Myocyte (in vitro differentiated cells): Measurements from ENCODE around the gene USP43. TPM values are rescaled to one million over a fixed set of nuclear protein-coding genes. Genes with fewer than 3 reads are reported as not detected.
"Not testable (repeated sequence)": the region's sequence is repeated elsewhere in the genome, so short reads cannot be mapped to it uniquely, and the experiment has no call there.

Source experiments
- DNase-seq: peaks from one replicate; pipeline ENCODE4 v3.0.0-alpha.2; 2012; ENCODE audit warnings: low read depth
- polyA plus RNA-seq: library from polyadenylated mRNA; unstranded; fragments of >200 nt; gene quantifications from one replicate; pipeline ENCODE4 v1.2.1, GENCODE V29; 2012; ENCODE audit warnings: missing spikeins
- total RNA-seq: library from RNA; depleted of rRNA; stranded (reverse); fragments of >200 nt; gene quantifications from 2 replicates; pipeline ENCODE4 v1.2.3, GENCODE V29; 2014

The USP43 gene
- not detected in 2 replicates for total RNA-seq
- polyA plus RNA-seq, result 0.04 TPM

GRCh38 chr17:9644910-9645751 is at the start of gene USP43:
Gene USP43 (plus strand): TSS chr17:9645517. CDS start chr17:9645633, 116 bp downstream.
- DNase-seq, result no peak

GRCh38 chr17:9597638-9598037 is 47.7 kb upstream of the USP43 start:
- not testable (repeated sequence) for DNase-seq

GRCh38 chr17:9598661-9599060 is 46.7 kb upstream of the USP43 start:
- DNase-seq, result no peak

- DNase-seq, result not testable (repeated sequence)
Observed at GRCh38 chr17:9604583-9604982, 40.7 kb upstream of the USP43 start.

- no peak for DNase-seq
Observed at GRCh38 chr17:9606453-9606852, 38.9 kb upstream of the USP43 start.

- DNase-seq, result not testable (repeated sequence)
Observed at GRCh38 chr17:9607058-9607457, 38.3 kb upstream of the USP43 start.

GRCh38 chr17:9611557-9611956 is 33.8 kb upstream of the USP43 start:
- DNase-seq, result no peak

- DNase-seq, result no peak
Observed at GRCh38 chr17:9612006-9612405, 33.3 kb upstream of the USP43 start.

GRCh38 chr17:9615486-9615885 is 29.8 kb upstream of the USP43 start:
- DNase-seq, result no peak

- DNase-seq, result no peak
Observed at GRCh38 chr17:9622961-9623360, 22.4 kb upstream of the USP43 start.

- no peak for DNase-seq
Observed at GRCh38 chr17:9628509-9628908, 16.8 kb upstream of the USP43 start.

- no peak for DNase-seq
Observed at GRCh38 chr17:9632741-9633140, 12.6 kb upstream of the USP43 start.

- no peak for DNase-seq
Observed at GRCh38 chr17:9635340-9635739, 10.0 kb upstream of the USP43 start.

- no peak for DNase-seq
Observed at GRCh38 chr17:9636501-9636900, 8.8 kb upstream of the USP43 start.

- not testable (repeated sequence) for DNase-seq
Observed at GRCh38 chr17:9640388-9640787, 4.9 kb upstream of the USP43 start.

GRCh38 chr17:9643611-9644010 is 1.7 kb upstream of the USP43 start:
- no peak for DNase-seq

GRCh38 chr17:9645851-9646545 is 681 bp downstream of the USP43 start:
- no peak for DNase-seq

- DNase-seq, result no peak
Observed at GRCh38 chr17:9646546-9646885, 1.2 kb downstream of the USP43 start.

- DNase-seq, result no peak
Observed at GRCh38 chr17:9647014-9647413, 1.7 kb downstream of the USP43 start.

GRCh38 chr17:9648521-9649110 is 3.3 kb downstream of the USP43 start:
- DNase-seq, result no peak

GRCh38 chr17:9658593-9659211 is 13.4 kb downstream of the USP43 start:
- DNase-seq, result no peak

- no peak for DNase-seq
Observed at GRCh38 chr17:9661027-9661426, 15.7 kb downstream of the USP43 start.
